ENCODE measurements around the gene TASP1. TPM values are rescaled to one million over a fixed set of nuclear protein-coding genes. Genes with fewer than 3 reads are reported as not detected.
"Not testable (repeated sequence)": the region's sequence is repeated elsewhere in the genome, so short reads cannot be mapped to it uniquely, and the experiment has no call there.

Gene TASP1
- total and polyA plus RNA-seq, 2 donors from 2014 or later, result 6.0 to 22.7 TPM

DNA sequence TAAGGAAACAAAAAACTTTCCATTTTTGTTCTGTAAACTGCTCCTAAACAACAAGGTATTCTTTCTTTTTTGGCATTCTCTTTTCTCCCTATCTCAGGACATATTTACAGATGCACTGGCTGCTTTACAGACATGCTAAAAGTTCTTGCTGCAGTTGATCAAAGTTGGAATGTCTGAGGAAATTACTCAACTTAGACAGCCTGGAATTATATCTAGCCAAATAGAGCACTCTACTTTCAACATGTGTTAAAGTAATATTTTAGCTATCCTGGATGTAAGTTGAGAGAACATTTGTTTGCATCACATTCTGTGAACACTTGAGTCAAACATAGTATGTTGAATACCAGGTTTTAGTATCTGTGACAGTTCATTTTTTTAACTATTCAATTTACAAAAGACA, 24.8 kb downstream of the TASP1 start:
- peak in 2 of 5 donors; percentile 5 to 36 for DNase-seq
- no peaks in the 10 kb centered on the region for H3K36me3 ChIP-seq (ENCODE audit: control insufficient read depth in 2 of 3, insufficient read depth in 3 of 3, low read length in 3 of 3)
- H3K4me1 ChIP-seq (ENCODE audit: control insufficient read depth in 2 of 3, insufficient read depth in 2 of 3, low read depth in 1 of 3, low read length in 3 of 3), result no peaks in the 10 kb centered on the region
- no peak for FAIRE-seq
- intact Hi-C loops (cut with DNase I), result no loop called here
- H3K4me3 ChIP-seq (ENCODE audit: low read length in 3 of 3), result no peak overlapping the region
- no peaks in the 10 kb centered on the region for H3K9me3 ChIP-seq (ENCODE audit: control insufficient read depth in 2 of 3, insufficient read depth in 1 of 3, low read length in 3 of 3)
- H3K27me3 ChIP-seq (ENCODE audit: control insufficient read depth, insufficient read depth, low read length), result no peaks in the 10 kb centered on the region
- no peak for TF ChIP-seq CTCF (IDR thresholded peaks at IDR 0.05; ENCODE audit: borderline replicate concordance, extremely low read depth, insufficient read depth)
- H3K27ac ChIP-seq (ENCODE audit: low read depth in 2 of 2, low read length in 2 of 2), result no peak overlapping the region
- no peak overlapping the region for H3K9ac ChIP-seq (ENCODE audit: low read length in 3 of 3)

DNA sequence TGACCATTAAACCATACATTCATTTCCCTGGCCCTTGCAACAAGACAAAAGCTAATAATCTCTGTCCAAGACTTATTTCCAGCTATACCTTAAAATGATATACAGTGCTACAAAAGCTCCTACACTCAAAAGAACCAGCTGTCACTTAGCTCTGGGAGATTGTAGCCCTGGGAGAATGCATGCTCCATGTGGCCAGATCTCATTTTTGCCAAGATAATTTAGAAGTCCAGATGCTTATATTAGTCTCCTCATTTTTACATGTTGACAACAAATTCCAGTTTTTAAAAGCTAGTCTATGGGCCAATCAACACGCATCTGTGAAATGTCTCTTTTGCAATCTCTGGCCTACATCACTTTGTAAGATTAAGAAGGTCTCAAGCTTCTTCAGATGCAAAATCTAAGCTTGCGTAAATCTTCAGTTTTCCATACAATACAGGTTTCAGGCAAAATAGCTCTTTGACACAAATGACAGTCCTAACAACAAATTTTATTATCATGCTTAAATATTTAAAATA, 27.1 kb downstream of the TASP1 start:
- Histone ChIP-seq H3K36me3 (ENCODE audit: control insufficient read depth in 2 of 3, insufficient read depth in 3 of 3, low read length in 3 of 3) (no peaks in the 10 kb centered on the region), H3K27ac (ENCODE audit: low read depth in 2 of 2, low read length in 2 of 2) (no peak overlapping the region), H3K4me1 (ENCODE audit: control insufficient read depth in 2 of 3, insufficient read depth in 2 of 3, low read depth in 1 of 3, low read length in 3 of 3) (peaks cover 0 to 6% (median 0%) of the 10 kb centered on the region in 3 donors), H3K9me3 (ENCODE audit: control insufficient read depth in 2 of 3, insufficient read depth in 1 of 3, low read length in 3 of 3) (no peaks in the 10 kb centered on the region), H3K27me3 (ENCODE audit: control insufficient read depth, insufficient read depth, low read length) (no peaks in the 10 kb centered on the region), H3K9ac (ENCODE audit: low read length in 3 of 3) (no peak overlapping the region), H3K4me3 (ENCODE audit: low read length in 3 of 3) (no peak overlapping the region)
- TF ChIP-seq CTCF (IDR thresholded peaks at IDR 0.05; ENCODE audit: borderline replicate concordance, extremely low read depth, insufficient read depth), result no peak
- intact Hi-C loops (cut with DNase I), result no loop called here
- DNase-seq (no peak), FAIRE-seq (no peak)

DNA sequence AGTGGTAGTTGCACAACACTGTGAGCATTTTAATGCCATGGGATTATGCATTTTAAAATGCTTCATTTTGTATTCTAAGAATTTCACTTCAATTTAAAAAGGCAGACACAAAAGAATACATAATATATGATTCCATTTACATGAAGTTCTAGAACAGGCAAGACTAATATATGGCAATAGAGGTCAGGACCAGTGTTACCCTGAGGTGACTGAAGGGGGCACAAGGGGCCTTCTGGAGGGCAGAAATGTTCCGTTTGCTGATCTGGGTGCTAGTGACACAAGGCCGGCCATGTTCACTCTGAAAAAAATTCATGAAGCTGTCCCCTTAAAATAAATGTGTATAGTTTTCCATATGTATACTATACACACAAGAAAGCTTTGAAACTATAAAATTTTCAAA, 28.5 kb downstream of the TASP1 start:
- no peaks in the 10 kb centered on the region for H3K9me3 ChIP-seq (ENCODE audit: control insufficient read depth in 2 of 3, insufficient read depth in 1 of 3, low read length in 3 of 3)
- intact Hi-C loops (cut with DNase I), result no loop called here
- no peak for TF ChIP-seq CTCF (IDR thresholded peaks at IDR 0.05; ENCODE audit: borderline replicate concordance, extremely low read depth, insufficient read depth)
- no peak overlapping the region for H3K4me3 ChIP-seq (ENCODE audit: low read length in 3 of 3)
- peaks cover 0 to 6% (median 0%) of the 10 kb centered on the region in 3 donors for H3K4me1 ChIP-seq (ENCODE audit: control insufficient read depth in 2 of 3, insufficient read depth in 2 of 3, low read depth in 1 of 3, low read length in 3 of 3)
- no peaks in the 10 kb centered on the region for H3K36me3 ChIP-seq (ENCODE audit: control insufficient read depth in 2 of 3, insufficient read depth in 3 of 3, low read length in 3 of 3)
- H3K27ac ChIP-seq (ENCODE audit: low read depth in 2 of 2, low read length in 2 of 2), result no peak overlapping the region
- H3K27me3 ChIP-seq (ENCODE audit: control insufficient read depth, insufficient read depth, low read length), result no peaks in the 10 kb centered on the region
- no peak for DNase-seq
- FAIRE-seq, result no peak
- H3K9ac ChIP-seq (ENCODE audit: low read length in 3 of 3), result no peak overlapping the region

GRCh38 chr20:13608066-13608465, 30.7 kb downstream of the TASP1 start:
- no peak for DNase-seq
- Histone ChIP-seq H3K27ac (ENCODE audit: low read depth in 2 of 2, low read length in 2 of 2) (no peak overlapping the region), H3K4me3 (ENCODE audit: low read length in 3 of 3) (no peak overlapping the region), H3K27me3 (ENCODE audit: control insufficient read depth, insufficient read depth, low read length) (no peaks in the 10 kb centered on the region), H3K4me1 (ENCODE audit: control insufficient read depth in 2 of 3, insufficient read depth in 2 of 3, low read depth in 1 of 3, low read length in 3 of 3) (peaks cover 0 to 6% (median 0%) of the 10 kb centered on the region in 3 donors), H3K9ac (ENCODE audit: low read length in 3 of 3) (no peak overlapping the region), H3K9me3 (ENCODE audit: control insufficient read depth in 2 of 3, insufficient read depth in 1 of 3, low read length in 3 of 3) (no peaks in the 10 kb centered on the region), H3K36me3 (ENCODE audit: control insufficient read depth in 2 of 3, insufficient read depth in 3 of 3, low read length in 3 of 3) (no peaks in the 10 kb centered on the region)
- FAIRE-seq, result no peak
- no peak for TF ChIP-seq CTCF (IDR thresholded peaks at IDR 0.05; ENCODE audit: borderline replicate concordance, extremely low read depth, insufficient read depth)
- intact Hi-C loops (cut with DNase I), result no loop called here

DNA sequence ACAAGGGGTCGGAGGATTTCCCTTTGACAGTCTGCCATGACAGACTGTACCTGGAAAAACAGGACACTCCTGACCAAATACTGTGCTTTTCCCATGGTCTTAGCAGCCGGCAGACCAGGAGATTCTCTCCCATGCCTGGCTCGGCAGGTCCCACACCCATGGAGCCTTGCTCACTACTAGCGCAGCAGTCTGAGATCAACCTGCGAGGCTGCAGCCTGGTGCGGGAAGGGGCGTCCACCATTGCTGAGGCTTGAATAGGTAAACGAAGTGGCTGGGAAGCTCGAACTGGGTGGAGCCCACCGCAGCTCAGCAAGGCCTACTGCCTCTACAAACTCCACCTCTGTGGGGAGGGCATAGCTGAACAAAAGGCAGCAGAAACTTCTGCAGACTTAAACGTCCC, 45.3 kb downstream of the TASP1 start:
- H3K4me3 ChIP-seq (ENCODE audit: low read length in 3 of 3); DNase-seq; H3K27ac ChIP-seq (ENCODE audit: low read depth in 2 of 2, low read length in 2 of 2); FAIRE-seq; H3K9ac ChIP-seq (ENCODE audit: low read length in 3 of 3); intact Hi-C loops (cut with DNase I); H3K4me1 ChIP-seq (ENCODE audit: control insufficient read depth in 2 of 3, insufficient read depth in 2 of 3, low read depth in 1 of 3, low read length in 3 of 3); H3K27me3 ChIP-seq (ENCODE audit: control insufficient read depth, insufficient read depth, low read length); H3K9me3 ChIP-seq (ENCODE audit: control insufficient read depth in 2 of 3, insufficient read depth in 1 of 3, low read length in 3 of 3); H3K36me3 ChIP-seq (ENCODE audit: control insufficient read depth in 2 of 3, insufficient read depth in 3 of 3, low read length in 3 of 3): not testable (repeated sequence)

Measured in kidney (tissue), 14 donors.